Sigmoid colon (tissue), 4 donors: ENCODE data around the gene TCF7L2.

ENCODE experiments used
- EP300 ChIP-seq, 4 donors: sonication (generic); formaldehyde crosslinking; IDR thresholded peaks; one replicate each; pipeline ENCODE4 v1.6.1; 2017; ENCODE audit warnings: antibody characterized with exemption in 4 of 4
- TF ChIP-seq, protein P1 (sequence below), 4 experiments: fragments of 450-650 bp in 3 of 4; fragments of 200-600 bp in 1 of 4; IDR thresholded peaks; one replicate each; pipeline ENCODE4 v1.5.1; 2016 to 2019; ENCODE audit warnings: antibody characterized with exemption in 4 of 4, mild to moderate bottlenecking in 3 of 4, moderate library complexity in 2 of 4

DNA sequence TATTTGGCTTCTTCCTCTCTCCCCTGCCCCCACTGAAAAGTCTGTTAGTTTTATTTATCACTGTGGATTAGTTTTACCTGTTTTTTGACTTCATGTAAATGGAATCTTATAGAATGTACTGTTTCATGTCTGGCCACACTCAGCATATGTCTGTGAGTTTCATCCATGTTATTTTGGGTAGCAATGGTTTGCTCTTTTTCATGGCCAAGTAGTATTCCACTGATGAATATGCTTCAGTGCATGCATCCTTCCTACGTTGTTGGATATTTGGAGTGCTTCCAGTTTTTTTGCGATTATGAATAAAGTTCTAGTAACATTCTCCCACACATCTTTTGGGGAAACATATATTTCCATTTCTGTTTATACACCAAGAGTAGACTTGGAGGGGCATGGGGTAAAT lies 19.1 kb downstream of the TCF7L2 start:
- TF ChIP-seq, protein P1, sequence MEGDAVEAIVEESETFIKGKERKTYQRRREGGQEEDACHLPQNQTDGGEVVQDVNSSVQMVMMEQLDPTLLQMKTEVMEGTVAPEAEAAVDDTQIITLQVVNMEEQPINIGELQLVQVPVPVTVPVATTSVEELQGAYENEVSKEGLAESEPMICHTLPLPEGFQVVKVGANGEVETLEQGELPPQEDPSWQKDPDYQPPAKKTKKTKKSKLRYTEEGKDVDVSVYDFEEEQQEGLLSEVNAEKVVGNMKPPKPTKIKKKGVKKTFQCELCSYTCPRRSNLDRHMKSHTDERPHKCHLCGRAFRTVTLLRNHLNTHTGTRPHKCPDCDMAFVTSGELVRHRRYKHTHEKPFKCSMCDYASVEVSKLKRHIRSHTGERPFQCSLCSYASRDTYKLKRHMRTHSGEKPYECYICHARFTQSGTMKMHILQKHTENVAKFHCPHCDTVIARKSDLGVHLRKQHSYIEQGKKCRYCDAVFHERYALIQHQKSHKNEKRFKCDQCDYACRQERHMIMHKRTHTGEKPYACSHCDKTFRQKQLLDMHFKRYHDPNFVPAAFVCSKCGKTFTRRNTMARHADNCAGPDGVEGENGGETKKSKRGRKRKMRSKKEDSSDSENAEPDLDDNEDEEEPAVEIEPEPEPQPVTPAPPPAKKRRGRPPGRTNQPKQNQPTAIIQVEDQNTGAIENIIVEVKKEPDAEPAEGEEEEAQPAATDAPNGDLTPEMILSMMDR (IDR thresholded peaks at IDR 0.05), result no peak
- no peak for TF ChIP-seq EP300 (IDR thresholded peaks at IDR 0.05)
